ENCODE measurements around the gene KIF2C.

- TF ChIP-seq CTCF (IDR thresholded peaks at IDR 0.05) (no peak), POLR2A (IDR thresholded peaks at IDR 0.05) (no peak)
These were observed 15.9 kb upstream of the KIF2C start for GRCh38 chr1:44723496-44724295.

Data from uterus (tissue), 2 donors.